Right lobe of liver (tissue), 4 donors: ENCODE data around the gene VPS50.

Experiments used
- POLR2A ChIP-seq: fragments of 450-650 bp; IDR thresholded peaks from one replicate; pipeline ENCODE4 v1.6.1; 2017; ENCODE audit warnings: antibody characterized with exemption, mild to moderate bottlenecking
- TF ChIP-seq, protein P1 (sequence below), 4 donors: fragments of 200-600 bp in 3 of 4; fragments of 450-650 bp in 1 of 4; IDR thresholded peaks; one replicate each; pipeline versions ENCODE4 v1.5.1 to v1.8.0; 2016 to 2022; ENCODE audit warnings: antibody characterized with exemption in 4 of 4, mild to moderate bottlenecking in 2 of 4
- donor health status: DM: no; HTN: no; CAD: no.
- donor health status: DM: no; HTN: no; CAD: no.
- donor health status: DM: no; HTN: yes; CAD: no.

DNA sequence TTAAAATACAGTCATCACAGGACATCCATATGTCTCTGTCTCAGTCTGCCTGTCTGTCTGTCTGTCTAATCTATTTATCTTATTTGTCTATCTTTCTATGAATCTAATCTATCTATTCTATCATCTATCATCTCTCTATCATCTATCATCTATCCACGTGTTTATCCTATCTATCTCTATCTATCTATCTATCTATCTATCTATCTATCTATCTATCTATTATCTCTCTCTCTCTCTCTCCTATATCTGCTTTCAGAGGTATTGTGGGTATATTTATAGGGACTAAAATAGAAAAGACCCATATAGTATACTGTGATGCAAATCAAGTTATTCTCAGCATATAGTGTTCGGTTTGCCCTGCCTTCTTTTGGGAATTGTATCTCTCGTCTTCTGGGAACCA, 167.5 kb downstream of the VPS50 start:
- TF ChIP-seq, protein P1, sequence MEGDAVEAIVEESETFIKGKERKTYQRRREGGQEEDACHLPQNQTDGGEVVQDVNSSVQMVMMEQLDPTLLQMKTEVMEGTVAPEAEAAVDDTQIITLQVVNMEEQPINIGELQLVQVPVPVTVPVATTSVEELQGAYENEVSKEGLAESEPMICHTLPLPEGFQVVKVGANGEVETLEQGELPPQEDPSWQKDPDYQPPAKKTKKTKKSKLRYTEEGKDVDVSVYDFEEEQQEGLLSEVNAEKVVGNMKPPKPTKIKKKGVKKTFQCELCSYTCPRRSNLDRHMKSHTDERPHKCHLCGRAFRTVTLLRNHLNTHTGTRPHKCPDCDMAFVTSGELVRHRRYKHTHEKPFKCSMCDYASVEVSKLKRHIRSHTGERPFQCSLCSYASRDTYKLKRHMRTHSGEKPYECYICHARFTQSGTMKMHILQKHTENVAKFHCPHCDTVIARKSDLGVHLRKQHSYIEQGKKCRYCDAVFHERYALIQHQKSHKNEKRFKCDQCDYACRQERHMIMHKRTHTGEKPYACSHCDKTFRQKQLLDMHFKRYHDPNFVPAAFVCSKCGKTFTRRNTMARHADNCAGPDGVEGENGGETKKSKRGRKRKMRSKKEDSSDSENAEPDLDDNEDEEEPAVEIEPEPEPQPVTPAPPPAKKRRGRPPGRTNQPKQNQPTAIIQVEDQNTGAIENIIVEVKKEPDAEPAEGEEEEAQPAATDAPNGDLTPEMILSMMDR (IDR thresholded peaks at IDR 0.05) = no peak
- TF ChIP-seq POLR2A = no peak
